Gastrocnemius medialis (tissue), 4 donors: Measurements from ENCODE around the gene ABLIM3.

Source experiments
- POLR2A ChIP-seq, 2 donors: fragments of 450-650 bp; IDR thresholded peaks; one replicate each; pipeline ENCODE4 v1.6.1; 2017; ENCODE audit warnings: antibody characterized with exemption in 2 of 2, mild to moderate bottlenecking in 2 of 2, moderate library complexity in 2 of 2
- TF ChIP-seq, protein P1 (sequence below), 5 experiments: fragments of 450-650 bp in 3 of 5; fragments of 200-600 bp in 2 of 5; sonication (generic) in 2 of 5; IDR thresholded peaks in 4 of 5; conservative IDR thresholded peaks in 1 of 5; 1 replicate in 4 of 5; 2 replicates in 1 of 5; pipeline ENCODE4 v1.5.1; 2016 to 2019; ENCODE audit warnings: antibody characterized with exemption in 5 of 5, mild to moderate bottlenecking in 3 of 5, moderate library complexity in 3 of 5

- TF ChIP-seq, protein P1, sequence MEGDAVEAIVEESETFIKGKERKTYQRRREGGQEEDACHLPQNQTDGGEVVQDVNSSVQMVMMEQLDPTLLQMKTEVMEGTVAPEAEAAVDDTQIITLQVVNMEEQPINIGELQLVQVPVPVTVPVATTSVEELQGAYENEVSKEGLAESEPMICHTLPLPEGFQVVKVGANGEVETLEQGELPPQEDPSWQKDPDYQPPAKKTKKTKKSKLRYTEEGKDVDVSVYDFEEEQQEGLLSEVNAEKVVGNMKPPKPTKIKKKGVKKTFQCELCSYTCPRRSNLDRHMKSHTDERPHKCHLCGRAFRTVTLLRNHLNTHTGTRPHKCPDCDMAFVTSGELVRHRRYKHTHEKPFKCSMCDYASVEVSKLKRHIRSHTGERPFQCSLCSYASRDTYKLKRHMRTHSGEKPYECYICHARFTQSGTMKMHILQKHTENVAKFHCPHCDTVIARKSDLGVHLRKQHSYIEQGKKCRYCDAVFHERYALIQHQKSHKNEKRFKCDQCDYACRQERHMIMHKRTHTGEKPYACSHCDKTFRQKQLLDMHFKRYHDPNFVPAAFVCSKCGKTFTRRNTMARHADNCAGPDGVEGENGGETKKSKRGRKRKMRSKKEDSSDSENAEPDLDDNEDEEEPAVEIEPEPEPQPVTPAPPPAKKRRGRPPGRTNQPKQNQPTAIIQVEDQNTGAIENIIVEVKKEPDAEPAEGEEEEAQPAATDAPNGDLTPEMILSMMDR (IDR thresholded peaks at IDR 0.05 in 4 of 5, conservative IDR thresholded peaks at IDR 0.05 in 1 of 5) = no peak
- no peak for TF ChIP-seq POLR2A (IDR thresholded peaks at IDR 0.05)
Observed at GRCh38 chr5:149154650-149155049, 13.4 kb downstream of the ABLIM3 start.
